Measurements from ENCODE around the gene STEAP3.

DNA sequence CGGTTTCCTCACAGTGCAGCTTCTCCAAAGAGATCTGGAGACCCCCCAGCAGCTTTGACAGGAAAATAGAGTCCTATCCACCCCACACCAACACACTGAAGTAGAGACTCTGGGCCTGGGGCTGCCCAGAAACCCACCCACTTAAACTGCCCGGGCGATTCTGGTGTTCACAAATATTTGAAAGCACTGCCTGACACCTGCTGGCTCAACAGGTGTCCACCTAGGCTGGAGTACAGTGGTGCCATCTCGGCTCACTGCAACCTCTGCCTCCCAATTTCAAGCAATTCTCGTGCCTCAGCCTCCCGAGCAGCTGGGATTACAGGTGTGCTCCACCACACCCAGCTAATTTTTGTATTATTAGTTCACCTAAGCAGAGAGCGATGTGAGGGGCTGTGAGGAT is 5.3 kb downstream of the STEAP3 start:
- TF ChIP-seq, protein P1, sequence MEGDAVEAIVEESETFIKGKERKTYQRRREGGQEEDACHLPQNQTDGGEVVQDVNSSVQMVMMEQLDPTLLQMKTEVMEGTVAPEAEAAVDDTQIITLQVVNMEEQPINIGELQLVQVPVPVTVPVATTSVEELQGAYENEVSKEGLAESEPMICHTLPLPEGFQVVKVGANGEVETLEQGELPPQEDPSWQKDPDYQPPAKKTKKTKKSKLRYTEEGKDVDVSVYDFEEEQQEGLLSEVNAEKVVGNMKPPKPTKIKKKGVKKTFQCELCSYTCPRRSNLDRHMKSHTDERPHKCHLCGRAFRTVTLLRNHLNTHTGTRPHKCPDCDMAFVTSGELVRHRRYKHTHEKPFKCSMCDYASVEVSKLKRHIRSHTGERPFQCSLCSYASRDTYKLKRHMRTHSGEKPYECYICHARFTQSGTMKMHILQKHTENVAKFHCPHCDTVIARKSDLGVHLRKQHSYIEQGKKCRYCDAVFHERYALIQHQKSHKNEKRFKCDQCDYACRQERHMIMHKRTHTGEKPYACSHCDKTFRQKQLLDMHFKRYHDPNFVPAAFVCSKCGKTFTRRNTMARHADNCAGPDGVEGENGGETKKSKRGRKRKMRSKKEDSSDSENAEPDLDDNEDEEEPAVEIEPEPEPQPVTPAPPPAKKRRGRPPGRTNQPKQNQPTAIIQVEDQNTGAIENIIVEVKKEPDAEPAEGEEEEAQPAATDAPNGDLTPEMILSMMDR (IDR thresholded peaks at IDR 0.05): no peak
- no peak for TF ChIP-seq ZFX (IDR thresholded peaks at IDR 0.05; ENCODE audit: borderline replicate concordance)

All from 22Rv1 (cell line).